Caki2 (cell line): ENCODE data around the gene RB1. TPM values are rescaled to one million over a fixed set of nuclear protein-coding genes. Genes with fewer than 3 reads are reported as not detected.

Experiments
- DNase-seq: peaks from one replicate; pipeline ENCODE4 v3.0.0-alpha.2; 2015; ENCODE audit warnings: low read depth
- in situ Hi-C: cut with HindIII; loops from 2 replicates; pipeline ENCODE4 v1.10.0; 2016; ENCODE audit warnings: low sequenced_read_pairs, low pct_unique_long_range_greater_than_20kb, mixed read lengths
- total RNA-seq: library from RNA; depleted of rRNA; stranded (reverse); fragments of >200 nt; shearing (Covaris generic); gene quantifications from 2 replicates; pipeline ENCODE4 v1.2.3, GENCODE V29; 2014; ENCODE audit warnings: low replicate concordance; rRNA removed

Gene RB1
- total RNA-seq = 16.4 and 18.6 TPM in 2 replicates

- peak; percentile 83 for DNase-seq
Observed at GRCh38 chr13:48303359-48304142, at the start of gene RB1. RB1 (plus strand) TSS chr13:48303751; CDS start chr13:48303913, 162 bp downstream.

GRCh38 chr13:48253849-48254248, 49.7 kb upstream of the RB1 start:
- in situ Hi-C loops = no loop called here

More at GRCh38 chr13:48303359-48304142, at the start of gene RB1:
- in situ Hi-C loops = no loop called here

GRCh38 chr13:48255090-48255489, 48.5 kb upstream of the RB1 start:
- in situ Hi-C loops = no loop called here
- no peak for DNase-seq

More at GRCh38 chr13:48253849-48254248, 49.7 kb upstream of the RB1 start:
- DNase-seq = no peak

GRCh38 chr13:48255954-48256353, 47.6 kb upstream of the RB1 start:
- in situ Hi-C loops = no loop called here
- DNase-seq = no peak

- DNase-seq = peak; percentile 39
- in situ Hi-C loops = no loop called here
Observed at GRCh38 chr13:48258002-48258401, 45.5 kb upstream of the RB1 start.

GRCh38 chr13:48258430-48258829, 45.1 kb upstream of the RB1 start:
- no peak for DNase-seq
- in situ Hi-C loops = no loop called here

GRCh38 chr13:48260970-48261369, 42.6 kb upstream of the RB1 start:
- in situ Hi-C loops = no loop called here
- DNase-seq = no peak

GRCh38 chr13:48263196-48263595, 40.4 kb upstream of the RB1 start:
- in situ Hi-C loops = no loop called here
- peak; percentile 14 for DNase-seq

GRCh38 chr13:48264058-48264457, 39.5 kb upstream of the RB1 start:
- in situ Hi-C loops = no loop called here
- no peak for DNase-seq

GRCh38 chr13:48265217-48265815, 38.2 kb upstream of the RB1 start:
- in situ Hi-C loops = no loop called here
- DNase-seq = no peak

GRCh38 chr13:48266150-48266549, 37.4 kb upstream of the RB1 start:
- DNase-seq = no peak
- in situ Hi-C loops = no loop called here

- in situ Hi-C loops = no loop called here
Observed at GRCh38 chr13:48266701-48267639, 36.6 kb upstream of the RB1 start.

GRCh38 chr13:48268019-48268418, 35.5 kb upstream of the RB1 start:
- DNase-seq = no peak
- in situ Hi-C loops = no loop called here

More at GRCh38 chr13:48266701-48267639, 36.6 kb upstream of the RB1 start:
- DNase-seq = no peak

GRCh38 chr13:48273346-48273745, 30.2 kb upstream of the RB1 start:
- DNase-seq = no peak
- in situ Hi-C loops = no loop called here

- in situ Hi-C loops = no loop called here
- no peak for DNase-seq
Observed at GRCh38 chr13:48275507-48275906, 28.0 kb upstream of the RB1 start.

- in situ Hi-C loops = no loop called here
- DNase-seq = no peak
Observed at GRCh38 chr13:48278806-48279205, 24.7 kb upstream of the RB1 start.

- in situ Hi-C loops = no loop called here
- DNase-seq = no peak
Observed at GRCh38 chr13:48281556-48281955, 22.0 kb upstream of the RB1 start.

GRCh38 chr13:48291730-48292129, 11.8 kb upstream of the RB1 start:
- in situ Hi-C loops = no loop called here
- DNase-seq = no peak

- no peak for DNase-seq
- in situ Hi-C loops = no loop called here
Observed at GRCh38 chr13:48292650-48293049, 10.9 kb upstream of the RB1 start.
